ENCODE results near the gene PRMT7.

- TF ChIP-seq CTCF (optimal IDR thresholded peaks at IDR 0.05 in 1 of 3, IDR thresholded peaks at IDR 0.05 in 1 of 3, conservative IDR thresholded peaks at IDR 0.05 in 1 of 3; ENCODE audit: extremely low read depth in 1 of 3, insufficient read depth in 2 of 3, low read length in 3 of 3) = no peak
- TF ChIP-seq EZH2 (IDR thresholded peaks at IDR 0.05; ENCODE audit: low read length) = no peak
These were observed 90.2 kb downstream of the PRMT7 start for GRCh38 chr16:68400924-68401460.

All from keratinocyte (primary cell).